Stimulated activated CD8-positive, alpha-beta memory T cell treated with anti-CD3 and anti-CD28 coated beads, Interleukin-2, amount 100 ng/mL, for 1 hour (primary cell): ENCODE data around the gene XYLT1.

ENCODE experiments used
- DNase-seq, 2 donors: peaks; one replicate each; pipeline ENCODE4 v3.0.0-alpha.2; 2020; ENCODE audit warnings: low read depth in 2 of 2

XYLT1 gene

DNA sequence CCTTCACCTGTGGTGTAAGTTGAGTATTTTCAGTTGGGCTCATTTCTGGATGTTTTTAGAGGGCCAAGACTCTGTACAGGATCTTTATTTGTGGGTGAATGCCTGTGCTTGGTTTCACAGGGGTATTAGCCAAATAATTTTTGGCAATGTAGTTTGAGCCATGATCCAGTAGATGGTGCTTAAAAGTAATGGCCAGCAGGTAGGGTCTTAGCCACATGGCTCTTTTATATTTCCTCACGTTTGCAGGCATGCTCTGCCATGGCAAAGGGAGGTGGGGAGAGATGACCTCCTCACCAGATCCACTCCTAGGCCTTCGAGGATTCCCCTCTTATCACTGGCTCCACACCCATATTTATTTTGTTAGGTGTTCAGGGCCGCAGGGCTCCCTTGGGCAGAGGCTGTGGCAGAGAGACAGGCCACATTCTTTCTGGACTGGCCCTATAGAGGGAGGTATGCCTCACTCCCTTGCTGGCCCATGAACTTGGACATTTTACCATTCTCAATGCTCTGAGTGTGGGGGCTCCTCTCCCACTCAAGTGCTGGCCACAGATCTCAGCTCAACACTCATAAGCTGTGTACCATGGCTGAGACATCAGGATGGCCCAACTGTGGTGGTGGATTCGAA, 417.1 kb downstream of the XYLT1 start:
- DNase-seq: no peak
